Naive thymus-derived CD4-positive, alpha-beta T cell (primary cell): ENCODE results near the gene TRAPPC2B. TPM values are rescaled to one million over a fixed set of nuclear protein-coding genes. Genes with fewer than 3 reads are reported as not detected.
"Not testable (repeated sequence)": the region's sequence is repeated elsewhere in the genome, so short reads cannot be mapped to it uniquely, and the experiment has no call there.

Experiments
- ATAC-seq: fragments of 150-1000 bp; cut with Tn5 transposase; 2 replicates; pipeline ENCODE4 v1.10.0; 2021; ENCODE audit warnings: mild to moderate bottlenecking, moderate library complexity
- CTCF ChIA-PET: fragments of 350-600 bp; sonication (Branson Sonifier 250); formaldehyde crosslinking; loops from one replicate; lab custom pipeline; 2021; ENCODE audit warnings: antibody characterized with exemption; lab: Charles Lee
- POLR2A ChIA-PET: fragments of 350-600 bp; sonication (Branson Sonifier 250); formaldehyde crosslinking; loops from one replicate; lab custom pipeline; 2021; ENCODE audit warnings: antibody characterized with exemption, inconsistent platforms; lab: Charles Lee
- DNase-seq, 9 donors: peaks; one replicate each; pipeline versions ENCODE4 v3.0.0 to v3.0.0-alpha.2; 2020 to 2022; ENCODE audit warnings: mixed read lengths in 1 of 9
- H3K27ac ChIP-seq: one replicate; pipeline ENCODE4 v1.7.0; 2013; ENCODE audit warnings: mild to moderate bottlenecking, low read depth, low read length, moderate library complexity
- H3K27me3 ChIP-seq, 2 donors: one replicate each; pipeline ENCODE4 v1.7.0; 2013; ENCODE audit warnings: low read length in 2 of 2, mild to moderate bottlenecking in 2 of 2, moderate library complexity in 2 of 2; ENCODE audit not compliant: control insufficient read depth in 2 of 2, insufficient read depth in 2 of 2
- H3K36me3 ChIP-seq, 3 experiments: 1 replicate in 2 of 3; 2 replicates in 1 of 3; pipeline ENCODE4 v1.7.0; 2013; ENCODE audit warnings: low read length in 3 of 3, mild to moderate bottlenecking in 3 of 3, moderate library complexity in 1 of 3; ENCODE audit not compliant: insufficient read depth in 3 of 3, control insufficient read depth in 2 of 3
- H3K4me1 ChIP-seq, 2 donors: one replicate each; pipeline ENCODE4 v1.7.0; 2013; ENCODE audit warnings: low read length in 2 of 2, mild to moderate bottlenecking in 2 of 2, moderate library complexity in 1 of 2; ENCODE audit not compliant: control insufficient read depth in 2 of 2, insufficient read depth in 2 of 2
- H3K4me3 ChIP-seq: 2 replicates; pipeline ENCODE4 v1.7.0; 2013; ENCODE audit warnings: mild to moderate bottlenecking, low read length
- H3K9me3 ChIP-seq, 3 experiments: 1 replicate in 2 of 3; 2 replicates in 1 of 3; pipeline ENCODE4 v1.7.0; 2013; ENCODE audit warnings: low read length in 3 of 3; ENCODE audit not compliant: control insufficient read depth in 2 of 3
- H3K27ac Mint-ChIP-seq, 9 donors: one replicate each; pipeline ENCODE4 v1.8.0; 2020 to 2022; ENCODE audit warnings: mixed read lengths in 9 of 9, mild to moderate bottlenecking in 8 of 9, moderate library complexity in 5 of 9, inconsistent platforms in 2 of 9
- H3K27me3 Mint-ChIP-seq, 5 donors: one replicate each; pipeline ENCODE4 v1.8.0; 2021 to 2022; ENCODE audit warnings: mixed read lengths in 5 of 5, mild to moderate bottlenecking in 1 of 5
- H3K36me3 Mint-ChIP-seq, 5 donors: one replicate each; pipeline ENCODE4 v1.8.0; 2020 to 2022; ENCODE audit warnings: mixed read lengths in 5 of 5, mild to moderate bottlenecking in 3 of 5, inconsistent platforms in 1 of 5
- H3K4me1 Mint-ChIP-seq, 7 donors: one replicate each; pipeline ENCODE4 v1.8.0; 2020 to 2022; ENCODE audit warnings: mixed read lengths in 7 of 7, mild to moderate bottlenecking in 3 of 7, inconsistent platforms in 1 of 7
- H3K4me3 Mint-ChIP-seq, 10 donors: one replicate each; pipeline ENCODE4 v1.8.0; 2020 to 2022; ENCODE audit warnings: mild to moderate bottlenecking in 10 of 10, mixed read lengths in 10 of 10, moderate library complexity in 6 of 10, inconsistent platforms in 2 of 10
- H3K9me3 Mint-ChIP-seq, 11 donors: one replicate each; pipeline ENCODE4 v1.8.0; 2020 to 2022; ENCODE audit warnings: mixed read lengths in 11 of 11, mild to moderate bottlenecking in 4 of 11, inconsistent platforms in 1 of 11, moderate library complexity in 1 of 11
- intact Hi-C, 2 donors: fragments of 100-400 bp; cut with micrococcal nuclease; formaldehyde crosslinking; loops; one replicate each; pipeline ENCODE4 v1.15.1; 2023
- polyA plus RNA-seq, 2 donors: library from polyadenylated mRNA; unstranded; fragments of 300-500 nt; fragmentation: Illumina TruSeq; gene quantifications; one replicate each; pipeline ENCODE4 v1.2.3, GENCODE V29; 2021
- total RNA-seq, 6 experiments: library from RNA in 5 of 6; stranded (reverse) in 5 of 6; gene quantifications; 1 replicate in 5 of 6; 2 replicates in 1 of 6; pipeline ENCODE4 v1.2.3 and lab custom pipeline; 2021 to 2026

TRAPPC2B gene
- total and polyA plus RNA-seq, 7 experiments from 2014 or later, result 7.7 to 18.9 (median 10.2) TPM

- intact Hi-C loops, H3K27ac Mint-ChIP-seq, POLR2A ChIA-PET, DNase-seq, H3K27ac ChIP-seq, H3K27me3 Mint-ChIP-seq, ATAC-seq, H3K27me3 ChIP-seq, H3K4me3 ChIP-seq, H3K4me1 Mint-ChIP-seq, CTCF ChIA-PET, H3K4me3 Mint-ChIP-seq, H3K4me1 ChIP-seq: not testable (repeated sequence)
- Histone ChIP-seq H3K9me3 (peaks cover 0 to 60% (median 20%) of the 10 kb centered on the region in 3 experiments), H3K36me3 (peaks cover 0 to 48% (median 5%) of the 10 kb centered on the region in 3 experiments)
- Mint-ChIP-seq H3K36me3 (peaks cover 69 to 85% (median 82%) of the 10 kb centered on the region in 5 donors), H3K9me3 (peaks cover 17 to 94% (median 63%) of the 10 kb centered on the region in 11 donors)
Measured at GRCh38 chr19:57374647-57375046, 11.3 kb downstream of the TRAPPC2B start.

- intact Hi-C loops, result no loop called here
- H3K36me3 Mint-ChIP-seq, result peaks cover 62 to 78% (median 75%) of the 10 kb centered on the region in 5 donors
- no peaks in the 10 kb centered on the region for H3K4me1 ChIP-seq
- H3K4me3 ChIP-seq, result no peak overlapping the region
- peaks cover 0 to 1% (median 0%) of the 10 kb centered on the region in 7 donors for H3K4me1 Mint-ChIP-seq
- H3K9me3 Mint-ChIP-seq, result peaks cover 17 to 99% (median 65%) of the 10 kb centered on the region in 11 donors
- no peak overlapping the region for H3K27ac Mint-ChIP-seq
- no peak overlapping the region for H3K4me3 Mint-ChIP-seq
- DNase-seq (no peak), ATAC-seq (no peak)
- H3K9me3 ChIP-seq, result peaks cover 5 to 73% (median 20%) of the 10 kb centered on the region in 3 experiments
- H3K27me3 Mint-ChIP-seq, result no peaks in the 10 kb centered on the region
- H3K27me3 ChIP-seq, result no peaks in the 10 kb centered on the region
- POLR2A ChIA-PET, result no interaction called here
- CTCF ChIA-PET, result no interaction called here
- peaks cover 0 to 46% (median 5%) of the 10 kb centered on the region in 3 experiments for H3K36me3 ChIP-seq
- no peak overlapping the region for H3K27ac ChIP-seq
Measured at GRCh38 chr19:57376151-57376550, 12.8 kb downstream of the TRAPPC2B start.

GRCh38 chr19:57377498-57378146 is 14.3 kb downstream of the TRAPPC2B start:
- Histone ChIP-seq H3K9me3 (peaks cover 5 to 68% (median 20%) of the 10 kb centered on the region in 3 experiments), H3K4me1 (no peaks in the 10 kb centered on the region), H3K27me3 (no peaks in the 10 kb centered on the region), H3K36me3 (peaks cover 0 to 34% (median 5%) of the 10 kb centered on the region in 3 experiments), H3K27ac (no peak overlapping the region), H3K4me3 (no peak overlapping the region)
- POLR2A ChIA-PET, result no interaction called here
- no peak for ATAC-seq
- no peak overlapping the region for H3K27ac Mint-ChIP-seq
- no peaks in the 10 kb centered on the region for H3K27me3 Mint-ChIP-seq
- CTCF ChIA-PET, result no interaction called here
- H3K4me1 Mint-ChIP-seq, result no peaks in the 10 kb centered on the region
- H3K36me3 Mint-ChIP-seq, result peaks cover 47 to 67% (median 62%) of the 10 kb centered on the region in 5 donors
- intact Hi-C loops, result no loop called here
- H3K4me3 Mint-ChIP-seq, result no peak overlapping the region
- H3K9me3 Mint-ChIP-seq, result peaks cover 10 to 92% (median 65%) of the 10 kb centered on the region in 11 donors
- DNase-seq, result no peak

GRCh38 chr19:57380923-57381322 is 17.6 kb downstream of the TRAPPC2B start:
- ATAC-seq (no peak), DNase-seq (no peak)
- Histone ChIP-seq H3K36me3 (peaks cover 0 to 11% (median 5%) of the 10 kb centered on the region in 3 experiments), H3K4me3 (no peak overlapping the region), H3K9me3 (peaks cover 5 to 50% (median 20%) of the 10 kb centered on the region in 3 experiments), H3K4me1 (no peaks in the 10 kb centered on the region), H3K27ac (no peak overlapping the region), H3K27me3 (no peaks in the 10 kb centered on the region)
- no peak overlapping the region for H3K27ac Mint-ChIP-seq
- no peak overlapping the region for H3K4me3 Mint-ChIP-seq
- H3K36me3 Mint-ChIP-seq, result peaks cover 26 to 35% (median 32%) of the 10 kb centered on the region in 5 donors
- H3K27me3 Mint-ChIP-seq, result peaks cover 0 to 3% (median 0%) of the 10 kb centered on the region in 5 donors
- CTCF ChIA-PET, result no interaction called here
- intact Hi-C loops, result loop anchor here in 1 of 2 donors (10.0 kb wide), 1 partner anchor 434 kb away; the partner anchor contains the start of gene ZNF552
- no peaks in the 10 kb centered on the region for H3K4me1 Mint-ChIP-seq
- POLR2A ChIA-PET, result no interaction called here
- peaks cover 0 to 80% (median 45%) of the 10 kb centered on the region in 11 donors for H3K9me3 Mint-ChIP-seq

GRCh38 chr19:57382806-57383488 is 19.6 kb downstream of the TRAPPC2B start:
- intact Hi-C loops, result loop anchor here in 1 of 2 donors (10.0 kb wide), 1 partner anchor 432 kb away; the partner anchor contains the start of gene ZNF552
- H3K4me1 ChIP-seq, result no peaks in the 10 kb centered on the region
- Mint-ChIP-seq H3K4me1 (no peaks in the 10 kb centered on the region), H3K36me3 (peaks cover 14 to 30% (median 16%) of the 10 kb centered on the region in 5 donors), H3K4me3 (no peak overlapping the region), H3K27ac (no peak overlapping the region), H3K9me3 (peaks cover 6 to 74% (median 32%) of the 10 kb centered on the region in 11 donors), H3K27me3 (peaks cover 0 to 3% (median 0%) of the 10 kb centered on the region in 5 donors)
- H3K27ac ChIP-seq, result no peak overlapping the region
- no peaks in the 10 kb centered on the region for H3K27me3 ChIP-seq
- peaks cover 5 to 30% (median 7%) of the 10 kb centered on the region in 3 experiments for H3K9me3 ChIP-seq
- DNase-seq (no peak), ATAC-seq (no peak)
- H3K4me3 ChIP-seq, result no peak overlapping the region
- CTCF ChIA-PET, result interaction anchor here (0.6 kb wide), 1 partner anchor 25 kb away, joined by 3 read pairs; no protein-coding TSS in a partner anchor
- POLR2A ChIA-PET, result interaction anchor here (0.7 kb wide), 1 partner anchor 111 kb away, joined by 3 read pairs; no protein-coding TSS in a partner anchor
- peaks cover 0 to 1% (median 0%) of the 10 kb centered on the region in 3 experiments for H3K36me3 ChIP-seq

- CTCF ChIA-PET, result interaction anchor here (0.6 to 0.9 kb wide), 3 partner anchors 17 to 514 kb away, joined by 3 to 5 read pairs (median 4); partner anchors contain the start of gene ZNF304
- Mint-ChIP-seq H3K27ac (peak overlapping the region; percentile 91 to 100 (median 97)), H3K9me3 (peaks cover 1 to 82% (median 26%) of the 10 kb centered on the region in 11 donors), H3K36me3 (peaks cover 15 to 50% (median 46%) of the 10 kb centered on the region in 5 donors), H3K4me3 (peak overlapping the region; percentile 89 to 100 (median 97)), H3K27me3 (no peaks in the 10 kb centered on the region), H3K4me1 (peaks cover 11 to 41% (median 27%) of the 10 kb centered on the region in 7 donors)
- DNase-seq (no peak), ATAC-seq (no peak)
- H3K36me3 ChIP-seq, result peaks cover 0 to 16% (median 6%) of the 10 kb centered on the region in 3 experiments
- H3K9me3 ChIP-seq, result peaks cover 0 to 9% (median 0%) of the 10 kb centered on the region in 3 experiments
- peaks cover 13 to 15% of the 10 kb centered on the region in 2 donors for H3K4me1 ChIP-seq
- H3K4me3 ChIP-seq, result peak overlapping the region; percentile 72
- intact Hi-C loops, result loop anchor here (1.0 to 10.0 kb wide), 21 partner anchors 22 to 916 kb away; partner anchors contain the start of genes TRAPPC2B (in 2 of the 2), ZNF17 (in 2 of the 2), ZNF304 (in 2 of the 2) and ZNF417 (in 2 of the 2)
- POLR2A ChIA-PET, result interaction anchor here (0.7 to 2.0 kb wide), 14 partner anchors 21 to 985 kb away, joined by 3 to 10 read pairs (median 4); partner anchors contain the start of genes TRAPPC2B, ZNF17, ZNF274 and ZNF304
- peak overlapping the region; percentile 93 for H3K27ac ChIP-seq
- H3K27me3 ChIP-seq, result no peaks in the 10 kb centered on the region
Measured at GRCh38 chr19:57389194-57389729, 25.9 kb downstream of the TRAPPC2B start.
